Smooth muscle cell (in vitro differentiated cells): Measurements from ENCODE around the gene LMO3. TPM values are rescaled to one million over a fixed set of nuclear protein-coding genes. Genes with fewer than 3 reads are reported as not detected.
A peak's percentile ranks its signal among the peaks of the same experiment; 100 is the strongest.

Experiments used
- DNase-seq: peaks from one replicate; lab custom pipeline; 2025; ENCODE audit not compliant: unreplicated experiment; lab: John Stamatoyannopoulos, UW
- H2AFZ ChIP-seq: fragments of 200-600 bp; sonication (generic); 2 replicates; pipeline ENCODE4 v1.6.0; 2016; ENCODE audit warnings: antibody characterized with exemption, low read depth, mild to moderate bottlenecking
- H3F3A ChIP-seq: fragments of 200-600 bp; sonication (generic); 2 replicates; pipeline ENCODE4 v1.6.0; 2017; ENCODE audit warnings: antibody characterized with exemption, low read depth
- H3K27ac ChIP-seq: fragments of 200-600 bp; sonication (generic); 2 replicates; pipeline ENCODE4 v1.5.1; 2016; ENCODE audit warnings: low read depth, mild to moderate bottlenecking
- H3K27me3 ChIP-seq: fragments of 200-600 bp; sonication (generic); 2 replicates; pipeline ENCODE4 v1.6.1; 2016; ENCODE audit warnings: low read depth, mild to moderate bottlenecking
- H3K36me3 ChIP-seq: fragments of 200-600 bp; sonication (generic); 2 replicates; pipeline ENCODE4 v1.5.1; 2016; ENCODE audit warnings: low read depth
- H3K4me1 ChIP-seq: fragments of 200-600 bp; sonication (generic); 2 replicates; pipeline ENCODE4 v1.5.1; 2016; ENCODE audit warnings: low read depth
- H3K4me2 ChIP-seq: fragments of 200-600 bp; sonication (generic); 2 replicates; pipeline ENCODE4 v1.6.0; 2016; ENCODE audit warnings: mild to moderate bottlenecking
- H3K4me3 ChIP-seq: fragments of 200-600 bp; sonication (generic); 2 replicates; pipeline ENCODE4 v1.5.1; 2016; ENCODE audit warnings: mild to moderate bottlenecking
- H3K79me2 ChIP-seq: fragments of 200-600 bp; sonication (generic); 2 replicates; pipeline ENCODE4 v1.6.0; 2016; ENCODE audit warnings: low read depth, mild to moderate bottlenecking
- H3K9ac ChIP-seq: fragments of 200-600 bp; sonication (generic); 2 replicates; pipeline ENCODE4 v1.6.0; 2016; ENCODE audit warnings: low read depth
- H3K9me3 ChIP-seq: fragments of 200-600 bp; sonication (generic); replicated peaks from 2 replicates; pipeline ENCODE4 v1.5.1; 2016; ENCODE audit warnings: low read depth
- H4K20me1 ChIP-seq: fragments of 200-600 bp; sonication (generic); 2 replicates; pipeline ENCODE4 v1.6.0; 2016; ENCODE audit warnings: low read depth
- CTCF ChIP-seq: fragments of 200-600 bp; sonication (generic); IDR thresholded peaks from 2 replicates; pipeline ENCODE4 v1.5.1; 2017; ENCODE audit warnings: borderline replicate concordance, mild to moderate bottlenecking, antibody characterized with exemption; ENCODE audit not compliant: insufficient read depth, poor library complexity, severe bottlenecking
- WGBS: methylation state at CpG from one replicate; pipeline ENCODE4 v1.1.7; 2016; ENCODE audit warnings: low lambda C conversion rate; 5-methylcytosine and 5-hydroxymethylcytosine counted together
- polyA plus RNA-seq: library from polyadenylated mRNA; unstranded; fragments of >200 nt; fragmentation: Nextera tagmentation; extraction: Ambion mirVana; gene quantifications from 2 replicates; pipeline ENCODE4 v1.2.1, GENCODE V29; 2016
- total RNA-seq: library from RNA; depleted of rRNA; stranded (reverse); fragments of >200 nt; gene quantifications from 2 replicates; pipeline ENCODE4 v1.2.3, GENCODE V29; 2014

The LMO3 gene
- total and polyA plus RNA-seq, 2 experiments from 2014 or later, result 0.22 to 1.3 TPM

GRCh38 chr12:16526693-16527092 is 79.3 kb downstream of the LMO3 start:
- Histone ChIP-seq H4K20me1 (no peaks in the 10 kb centered on the region), H3K4me1 (peaks cover 5% of the 10 kb centered on the region), H3K4me3 (no peak overlapping the region), H3K36me3 (no peaks in the 10 kb centered on the region), H3K9ac (no peak overlapping the region), H3K9me3 (no peaks in the 10 kb centered on the region), H3K27ac (peak overlapping the region; percentile 24), H2AFZ (no peak overlapping the region), H3K4me2 (no peak overlapping the region), H3K79me2 (no peaks in the 10 kb centered on the region), H3K27me3 (no peaks in the 10 kb centered on the region), H3F3A (no peaks in the 10 kb centered on the region)
- WGBS, result 46% methylated on average over 2 of the region's 2 CpGs
- no peak for DNase-seq
- TF ChIP-seq CTCF, result no peak

- peaks cover 5% of the 10 kb centered on the region for H3K4me1 ChIP-seq
- no peak for DNase-seq
- peak overlapping the region; percentile 31 for H3K4me2 ChIP-seq
- no peak overlapping the region for H3K27ac ChIP-seq
- no peaks in the 10 kb centered on the region for H3K36me3 ChIP-seq
- no peak overlapping the region for H3K4me3 ChIP-seq
- no peaks in the 10 kb centered on the region for H3F3A ChIP-seq
- no peak for TF ChIP-seq CTCF
- no peaks in the 10 kb centered on the region for H3K79me2 ChIP-seq
- H3K9me3 ChIP-seq, result no peaks in the 10 kb centered on the region
- no peaks in the 10 kb centered on the region for H3K27me3 ChIP-seq
- H4K20me1 ChIP-seq, result no peaks in the 10 kb centered on the region
- no peak overlapping the region for H2AFZ ChIP-seq
- WGBS, result 86% methylated on average over 1 of the region's 1 CpG
- H3K9ac ChIP-seq, result no peak overlapping the region
Measured at GRCh38 chr12:16524378-16524777, 81.6 kb downstream of the LMO3 start.

- H3K36me3 ChIP-seq, result no peaks in the 10 kb centered on the region
- peak overlapping the region; percentile 23 for H2AFZ ChIP-seq
- TF ChIP-seq CTCF, result no peak
- H3K27me3 ChIP-seq, result no peaks in the 10 kb centered on the region
- no peaks in the 10 kb centered on the region for H3F3A ChIP-seq
- H3K79me2 ChIP-seq, result no peaks in the 10 kb centered on the region
- no peak overlapping the region for H3K27ac ChIP-seq
- no peak overlapping the region for H3K4me3 ChIP-seq
- H4K20me1 ChIP-seq, result no peaks in the 10 kb centered on the region
- no peak overlapping the region for H3K9ac ChIP-seq
- peaks cover 5% of the 10 kb centered on the region for H3K4me1 ChIP-seq
- DNase-seq, result no peak
- peak overlapping the region; percentile 31 for H3K4me2 ChIP-seq
- no peaks in the 10 kb centered on the region for H3K9me3 ChIP-seq
Measured at GRCh38 chr12:16523951-16524331, 82.0 kb downstream of the LMO3 start.

- no peaks in the 10 kb centered on the region for H3K27me3 ChIP-seq
- peaks cover 5% of the 10 kb centered on the region for H3K4me1 ChIP-seq
- H3F3A ChIP-seq, result no peaks in the 10 kb centered on the region
- peak overlapping the region; percentile 23 for H2AFZ ChIP-seq
- no peaks in the 10 kb centered on the region for H3K36me3 ChIP-seq
- H3K9me3 ChIP-seq, result no peaks in the 10 kb centered on the region
- WGBS, result 77% methylated on average over 5 of the region's 5 CpGs
- peak overlapping the region; percentile 31 for H3K4me2 ChIP-seq
- H3K4me3 ChIP-seq, result no peak overlapping the region
- TF ChIP-seq CTCF, result no peak
- no peak overlapping the region for H3K27ac ChIP-seq
- DNase-seq, result no peak
- H4K20me1 ChIP-seq, result no peaks in the 10 kb centered on the region
- no peaks in the 10 kb centered on the region for H3K79me2 ChIP-seq
- H3K9ac ChIP-seq, result no peak overlapping the region
Measured at GRCh38 chr12:16523284-16523950, 82.5 kb downstream of the LMO3 start.
